Measurements from ENCODE around the gene CPNE5.

CPNE5 gene

GRCh38 chr6:36809941-36810803, 29.1 kb downstream of the CPNE5 start:
- no peak overlapping the region for H3K27ac ChIP-seq (ENCODE audit: low read depth, low read length)
- 0 out of 2 replicates have a peak, but pooled peaks cover 9% of the 10 kb centered on the region for H3K27me3 ChIP-seq (ENCODE audit: control insufficient read depth, insufficient read depth, low read length)
- H3K9ac ChIP-seq (ENCODE audit: low read length), result no peak overlapping the region
- peaks cover 10% of the 10 kb centered on the region for H3K4me1 ChIP-seq (ENCODE audit: control insufficient read depth, insufficient read depth, low read length)
- H3K36me3 ChIP-seq (ENCODE audit: control insufficient read depth, insufficient read depth, low read length), result no peaks in the 10 kb centered on the region
- no peak overlapping the region for H3K4me3 ChIP-seq (ENCODE audit: low read depth, low read length)
- H3K9me3 ChIP-seq (ENCODE audit: control insufficient read depth, insufficient read depth, low read depth, low read length), result no peaks in the 10 kb centered on the region

GRCh38 chr6:36809156-36809555, 30.1 kb downstream of the CPNE5 start:
- H3K9me3 ChIP-seq (ENCODE audit: control insufficient read depth, insufficient read depth, low read depth, low read length), result no peaks in the 10 kb centered on the region
- H3K27me3 ChIP-seq (ENCODE audit: control insufficient read depth, insufficient read depth, low read length), result 0 out of 2 replicates have a peak, but pooled peaks cover 9% of the 10 kb centered on the region
- H3K4me3 ChIP-seq (ENCODE audit: low read depth, low read length), result no peak overlapping the region

GRCh38 chr6:36808634-36809033, 30.6 kb downstream of the CPNE5 start:
- Histone ChIP-seq H3K27me3 (ENCODE audit: control insufficient read depth, insufficient read depth, low read length) (0 out of 2 replicates have a peak, but pooled peaks cover 9% of the 10 kb centered on the region), H3K4me3 (ENCODE audit: low read depth, low read length) (no peak overlapping the region), H3K4me1 (ENCODE audit: control insufficient read depth, insufficient read depth, low read length) (peaks cover 20% of the 10 kb centered on the region), H3K27ac (ENCODE audit: low read depth, low read length) (no peak overlapping the region), H3K9ac (ENCODE audit: low read length) (no peak overlapping the region), H3K9me3 (ENCODE audit: control insufficient read depth, insufficient read depth, low read depth, low read length) (no peaks in the 10 kb centered on the region), H3K36me3 (ENCODE audit: control insufficient read depth, insufficient read depth, low read length) (no peaks in the 10 kb centered on the region)

More at GRCh38 chr6:36809156-36809555, 30.1 kb downstream of the CPNE5 start:
- H3K9ac ChIP-seq (ENCODE audit: low read length), result no peak overlapping the region
- no peak overlapping the region for H3K27ac ChIP-seq (ENCODE audit: low read depth, low read length)
- no peaks in the 10 kb centered on the region for H3K36me3 ChIP-seq (ENCODE audit: control insufficient read depth, insufficient read depth, low read length)
- H3K4me1 ChIP-seq (ENCODE audit: control insufficient read depth, insufficient read depth, low read length), result peaks cover 19% of the 10 kb centered on the region

- Histone ChIP-seq H3K36me3 (ENCODE audit: control insufficient read depth, insufficient read depth, low read length) (no peaks in the 10 kb centered on the region), H3K27ac (ENCODE audit: low read depth, low read length) (no peak overlapping the region), H3K9me3 (ENCODE audit: control insufficient read depth, insufficient read depth, low read depth, low read length) (no peaks in the 10 kb centered on the region), H3K9ac (ENCODE audit: low read length) (no peak overlapping the region), H3K4me3 (ENCODE audit: low read depth, low read length) (no peak overlapping the region), H3K4me1 (ENCODE audit: control insufficient read depth, insufficient read depth, low read length) (peaks cover 20% of the 10 kb centered on the region), H3K27me3 (ENCODE audit: control insufficient read depth, insufficient read depth, low read length) (0 out of 2 replicates have a peak, but pooled peaks cover 9% of the 10 kb centered on the region)
Measured at GRCh38 chr6:36807750-36808149, 31.5 kb downstream of the CPNE5 start.

- no peak overlapping the region for H3K27ac ChIP-seq (ENCODE audit: low read depth, low read length)
- H3K4me1 ChIP-seq (ENCODE audit: control insufficient read depth, insufficient read depth, low read length), result peaks cover 20% of the 10 kb centered on the region
- H3K9me3 ChIP-seq (ENCODE audit: control insufficient read depth, insufficient read depth, low read depth, low read length), result no peaks in the 10 kb centered on the region
- no peaks in the 10 kb centered on the region for H3K36me3 ChIP-seq (ENCODE audit: control insufficient read depth, insufficient read depth, low read length)
- H3K4me3 ChIP-seq (ENCODE audit: low read depth, low read length), result no peak overlapping the region
- 0 out of 2 replicates have a peak, but pooled peaks cover 9% of the 10 kb centered on the region for H3K27me3 ChIP-seq (ENCODE audit: control insufficient read depth, insufficient read depth, low read length)
- no peak overlapping the region for H3K9ac ChIP-seq (ENCODE audit: low read length)
Measured at GRCh38 chr6:36807143-36807542, 32.1 kb downstream of the CPNE5 start.

- Histone ChIP-seq H3K36me3 (ENCODE audit: control insufficient read depth, insufficient read depth, low read length) (no peaks in the 10 kb centered on the region), H3K27me3 (ENCODE audit: control insufficient read depth, insufficient read depth, low read length) (0 out of 2 replicates have a peak, but pooled peaks cover 9% of the 10 kb centered on the region), H3K27ac (ENCODE audit: low read depth, low read length) (no peak overlapping the region), H3K9me3 (ENCODE audit: control insufficient read depth, insufficient read depth, low read depth, low read length) (no peaks in the 10 kb centered on the region), H3K9ac (ENCODE audit: low read length) (no peak overlapping the region), H3K4me1 (ENCODE audit: control insufficient read depth, insufficient read depth, low read length) (peaks cover 20% of the 10 kb centered on the region), H3K4me3 (ENCODE audit: low read depth, low read length) (no peak overlapping the region)
Measured at GRCh38 chr6:36805917-36806316, 33.3 kb downstream of the CPNE5 start.

GRCh38 chr6:36805096-36805797, 34.0 kb downstream of the CPNE5 start:
- peaks cover 20% of the 10 kb centered on the region for H3K4me1 ChIP-seq (ENCODE audit: control insufficient read depth, insufficient read depth, low read length)
- no peak overlapping the region for H3K9ac ChIP-seq (ENCODE audit: low read length)
- H3K9me3 ChIP-seq (ENCODE audit: control insufficient read depth, insufficient read depth, low read depth, low read length), result no peaks in the 10 kb centered on the region
- no peak overlapping the region for H3K27ac ChIP-seq (ENCODE audit: low read depth, low read length)
- H3K27me3 ChIP-seq (ENCODE audit: control insufficient read depth, insufficient read depth, low read length), result 0 out of 2 replicates have a peak, but pooled peaks cover 9% of the 10 kb centered on the region
- no peaks in the 10 kb centered on the region for H3K36me3 ChIP-seq (ENCODE audit: control insufficient read depth, insufficient read depth, low read length)
- no peak overlapping the region for H3K4me3 ChIP-seq (ENCODE audit: low read depth, low read length)

- Histone ChIP-seq H3K4me1 (ENCODE audit: control insufficient read depth, insufficient read depth, low read length) (peaks cover 20% of the 10 kb centered on the region), H3K9ac (ENCODE audit: low read length) (no peak overlapping the region), H3K27me3 (ENCODE audit: control insufficient read depth, insufficient read depth, low read length) (0 out of 2 replicates have a peak, but pooled peaks cover 9% of the 10 kb centered on the region), H3K27ac (ENCODE audit: low read depth, low read length) (no peak overlapping the region), H3K9me3 (ENCODE audit: control insufficient read depth, insufficient read depth, low read depth, low read length) (no peaks in the 10 kb centered on the region), H3K4me3 (ENCODE audit: low read depth, low read length) (no peak overlapping the region), H3K36me3 (ENCODE audit: control insufficient read depth, insufficient read depth, low read length) (no peaks in the 10 kb centered on the region)
Measured at GRCh38 chr6:36804563-36804962, 34.7 kb downstream of the CPNE5 start.

- Histone ChIP-seq H3K27ac (ENCODE audit: low read depth, low read length) (no peak overlapping the region), H3K9ac (ENCODE audit: low read length) (no peak overlapping the region), H3K4me1 (ENCODE audit: control insufficient read depth, insufficient read depth, low read length) (peaks cover 20% of the 10 kb centered on the region), H3K27me3 (ENCODE audit: control insufficient read depth, insufficient read depth, low read length) (0 out of 2 replicates have a peak, but pooled peaks cover 9% of the 10 kb centered on the region), H3K36me3 (ENCODE audit: control insufficient read depth, insufficient read depth, low read length) (no peaks in the 10 kb centered on the region), H3K4me3 (ENCODE audit: low read depth, low read length) (no peak overlapping the region), H3K9me3 (ENCODE audit: control insufficient read depth, insufficient read depth, low read depth, low read length) (no peaks in the 10 kb centered on the region)
Measured at GRCh38 chr6:36803908-36804307, 35.3 kb downstream of the CPNE5 start.

GRCh38 chr6:36803482-36803881, 35.8 kb downstream of the CPNE5 start:
- Histone ChIP-seq H3K36me3 (ENCODE audit: control insufficient read depth, insufficient read depth, low read length) (no peaks in the 10 kb centered on the region), H3K9me3 (ENCODE audit: control insufficient read depth, insufficient read depth, low read depth, low read length) (no peaks in the 10 kb centered on the region)

More at GRCh38 chr6:36803482-36803881, 35.8 kb downstream of the CPNE5 start:
- Histone ChIP-seq H3K9ac (ENCODE audit: low read length) (no peak overlapping the region), H3K27ac (ENCODE audit: low read depth, low read length) (no peak overlapping the region), H3K4me1 (ENCODE audit: control insufficient read depth, insufficient read depth, low read length) (peaks cover 20% of the 10 kb centered on the region), H3K4me3 (ENCODE audit: low read depth, low read length) (no peak overlapping the region), H3K27me3 (ENCODE audit: control insufficient read depth, insufficient read depth, low read length) (0 out of 2 replicates have a peak, but pooled peaks cover 9% of the 10 kb centered on the region)
